ENCODE data around the gene DYNC1LI1. TPM values are rescaled to one million over a fixed set of nuclear protein-coding genes. Genes with fewer than 3 reads are reported as not detected.

The DYNC1LI1 gene
- total RNA-seq = 31.4 and 52.8 TPM in 2 replicates

GRCh38 chr3:32570421-32571191 lies at the start of gene DYNC1LI1:
TSS of gene DYNC1LI1 (minus strand) at chr3:32570858. CDS start at chr3:32570770, 88 bp downstream.

GRCh38 chr3:32502118-32502945 lies 68.3 kb downstream of the DYNC1LI1 start, which contains the start of gene CMTM6:
TSS of gene CMTM6 (minus strand) at chr3:32502852. CDS start at chr3:32502745, 107 bp downstream.

Other genes with a start within 250 kb of the DYNC1LI1 start
- 4.4 and 7.9 TPM in 2 replicates for gene CMTM7, start 179.0 kb downstream of the DYNC1LI1 start, total RNA-seq
- gene CMTM6, start 68.0 kb downstream of the DYNC1LI1 start, total RNA-seq = 58.6 and 80.9 TPM in 2 replicates
- gene CNOT10, start 114.3 kb upstream of the DYNC1LI1 start, total RNA-seq = 17.9 and 24.7 TPM in 2 replicates
- not detected in 2 replicates for gene TRIM71, start 247.1 kb upstream of the DYNC1LI1 start, total RNA-seq

Measured in smooth muscle cell of trachea (primary cell).